ENCODE data around the gene MYO1E.

Gene MYO1E

GRCh38 chr15:59304034-59304795 lies 68.5 kb downstream of the MYO1E start:
- Mint-ChIP-seq H3K4me3 (no peak overlapping the region), H3K27me3 (ENCODE audit: low read depth) (peaks cover 5% of the 10 kb centered on the region), H3K27ac (no peak overlapping the region), H3K9me3 (no peaks in the 10 kb centered on the region), H3K4me1 (peaks cover 32% of the 10 kb centered on the region), H3K36me3 (ENCODE audit: low read depth) (no peaks in the 10 kb centered on the region)
- TF ChIP-seq CTCF (IDR thresholded peaks at IDR 0.05; ENCODE audit: unreplicated experiment in 3 of 3): no peak

DNA sequence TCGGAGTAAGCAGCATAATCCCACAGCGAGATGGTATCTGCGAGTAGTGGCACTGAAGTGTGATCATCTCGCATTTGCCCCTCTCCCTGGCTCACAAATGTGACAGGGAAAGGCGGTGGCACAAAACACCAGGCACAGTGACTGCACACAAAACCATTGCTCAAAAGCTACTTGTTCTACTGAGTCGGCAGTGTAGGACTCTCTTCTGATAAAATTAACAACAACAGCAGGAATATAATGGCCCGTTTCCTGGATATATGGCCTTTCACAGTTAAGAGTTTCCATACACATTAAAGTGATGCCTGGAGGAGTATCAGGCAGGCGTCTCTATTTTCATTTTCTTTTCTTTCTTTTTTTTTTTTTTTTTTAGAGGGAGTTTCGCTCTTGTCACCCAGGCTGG lies 69.0 kb downstream of the MYO1E start:
- TF ChIP-seq CTCF (IDR thresholded peaks at IDR 0.05; ENCODE audit: unreplicated experiment in 3 of 3): no peak
- Mint-ChIP-seq H3K4me1 (peaks cover 32% of the 10 kb centered on the region), H3K27me3 (ENCODE audit: low read depth) (peaks cover 5% of the 10 kb centered on the region), H3K9me3 (no peaks in the 10 kb centered on the region), H3K36me3 (ENCODE audit: low read depth) (no peaks in the 10 kb centered on the region), H3K4me3 (no peak overlapping the region), H3K27ac (no peak overlapping the region)

DNA sequence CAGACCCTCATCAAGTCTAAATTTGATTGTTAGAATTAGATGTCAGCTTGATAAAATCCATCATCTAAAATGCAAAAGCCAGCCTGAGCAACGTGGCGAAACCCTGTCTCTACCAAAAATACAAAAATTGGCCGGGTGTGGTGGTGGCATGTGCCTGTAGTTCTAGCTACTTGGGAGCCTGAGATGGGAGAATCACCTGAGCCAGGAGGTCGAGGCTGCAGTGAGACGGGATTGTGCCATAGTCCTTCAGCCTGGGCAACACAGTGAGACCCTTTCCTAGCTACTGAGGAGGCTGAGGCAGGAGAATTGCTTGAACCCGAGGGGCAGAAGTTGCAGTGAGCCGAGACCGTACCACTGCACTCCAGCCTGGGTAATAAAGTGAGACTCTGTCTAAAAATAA lies 69.5 kb downstream of the MYO1E start:
- Mint-ChIP-seq H3K4me3 (no peak overlapping the region), H3K27me3 (ENCODE audit: low read depth) (peaks cover 5% of the 10 kb centered on the region), H3K9me3 (no peaks in the 10 kb centered on the region), H3K36me3 (ENCODE audit: low read depth) (no peaks in the 10 kb centered on the region), H3K27ac (no peak overlapping the region), H3K4me1 (peaks cover 37% of the 10 kb centered on the region)
- no peak for TF ChIP-seq CTCF (IDR thresholded peaks at IDR 0.05; ENCODE audit: unreplicated experiment in 3 of 3)

DNA sequence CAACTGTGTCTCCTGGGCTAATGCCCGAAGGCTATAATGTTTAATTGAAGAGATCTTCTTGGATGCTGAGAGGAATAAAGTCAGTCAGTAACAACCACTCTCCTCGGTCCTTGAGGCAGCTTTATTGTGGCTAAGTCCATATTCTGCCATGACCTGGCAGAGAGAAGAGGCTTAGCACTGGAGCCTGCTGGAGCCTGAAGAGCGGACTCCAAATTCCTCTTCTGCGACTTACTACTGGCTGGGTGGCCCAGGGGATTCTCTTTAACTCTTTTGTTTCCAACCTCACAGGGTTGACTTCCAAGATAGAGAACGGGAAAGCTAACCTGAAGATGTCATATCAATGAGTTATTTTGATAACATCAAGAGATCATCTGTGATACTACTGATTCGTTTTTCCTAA lies 71.1 kb downstream of the MYO1E start:
- Mint-ChIP-seq H3K27me3 (ENCODE audit: low read depth) (no peaks in the 10 kb centered on the region), H3K4me1 (peaks cover 32% of the 10 kb centered on the region), H3K36me3 (ENCODE audit: low read depth) (no peaks in the 10 kb centered on the region), H3K4me3 (no peak overlapping the region), H3K27ac (no peak overlapping the region), H3K9me3 (no peaks in the 10 kb centered on the region)
- TF ChIP-seq CTCF (IDR thresholded peaks at IDR 0.05; ENCODE audit: unreplicated experiment in 3 of 3): no peak

- Mint-ChIP-seq H3K4me1 (peaks cover 30% of the 10 kb centered on the region), H3K27me3 (ENCODE audit: low read depth) (no peaks in the 10 kb centered on the region), H3K4me3 (no peak overlapping the region), H3K9me3 (no peaks in the 10 kb centered on the region), H3K27ac (peak overlapping the region; percentile 20 to 69 (median 66)), H3K36me3 (ENCODE audit: low read depth) (no peaks in the 10 kb centered on the region)
- TF ChIP-seq CTCF (IDR thresholded peaks at IDR 0.05; ENCODE audit: unreplicated experiment in 3 of 3): no peak
These were observed 72.0 kb downstream of the MYO1E start for GRCh38 chr15:59300618-59301139.

Measured in nephron (organoid).